GM18520 (cell line): ENCODE data around the gene IFIT5.
"Not testable (repeated sequence)": the region's sequence is repeated elsewhere in the genome, so short reads cannot be mapped to it uniquely, and the experiment has no call there.

Experiments used
- ATAC-seq: cut with Tn5 transposase; IDR thresholded peaks from one replicate; pipeline ENCODE4 v1.9.1; 2021; ENCODE audit not compliant: unreplicated experiment

Gene IFIT5

GRCh38 chr10:89414146-89414878 lies at the start of gene IFIT5:
Gene IFIT5 (plus strand): TSS chr10:89414568. CDS start chr10:89414799, 231 bp downstream.
- ATAC-seq: peak; percentile 55

GRCh38 chr10:89367529-89367928 lies 46.8 kb upstream of the IFIT5 start:
- peak; percentile 88 for ATAC-seq

- ATAC-seq: no peak
These were observed 46.2 kb upstream of the IFIT5 start for GRCh38 chr10:89368129-89368528.

DNA sequence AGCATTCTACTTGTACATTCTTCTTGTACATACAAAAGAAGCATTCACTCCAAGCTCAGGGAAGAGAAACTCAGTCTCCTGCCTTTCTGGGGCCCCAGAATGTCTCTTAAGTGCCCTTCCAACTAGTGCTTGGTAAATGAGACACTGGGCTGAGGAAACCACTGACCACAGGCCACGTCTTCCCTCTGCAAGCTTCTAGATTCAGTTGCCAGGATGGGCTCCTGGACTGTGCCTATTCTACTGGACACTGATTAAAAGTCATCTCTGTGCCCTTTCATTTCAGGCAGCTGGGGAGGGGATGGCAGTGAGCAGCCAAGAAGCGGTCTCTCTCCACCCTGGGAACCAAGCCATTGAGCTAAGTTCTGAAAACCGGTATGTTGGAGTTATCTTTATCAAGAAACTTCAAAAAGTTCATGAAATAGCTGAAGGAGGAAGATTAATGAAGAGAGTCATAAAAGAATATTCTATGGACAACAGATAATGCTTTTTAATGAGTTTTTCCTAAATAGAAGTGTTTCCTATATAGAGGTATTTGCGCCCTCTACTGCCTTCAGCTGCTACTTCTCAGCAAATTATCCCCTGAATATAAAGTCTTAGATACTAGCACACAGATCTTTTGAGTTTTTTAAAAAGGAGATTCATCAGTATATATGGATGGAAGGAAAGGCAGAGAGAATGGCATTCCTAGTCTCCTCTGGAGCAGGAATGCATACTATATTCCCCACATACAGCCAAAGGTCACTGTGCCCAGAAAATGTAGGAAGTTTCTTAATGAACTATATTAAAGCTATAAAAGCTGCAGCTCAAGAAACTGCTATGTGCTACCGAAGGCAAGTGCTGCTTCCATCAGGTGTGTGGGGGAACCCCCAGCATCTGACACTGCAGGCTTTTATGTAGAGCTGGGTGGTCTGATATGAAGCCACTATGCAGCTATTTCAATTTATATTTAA lies 44.9 kb upstream of the IFIT5 start:
- no peak for ATAC-seq

DNA sequence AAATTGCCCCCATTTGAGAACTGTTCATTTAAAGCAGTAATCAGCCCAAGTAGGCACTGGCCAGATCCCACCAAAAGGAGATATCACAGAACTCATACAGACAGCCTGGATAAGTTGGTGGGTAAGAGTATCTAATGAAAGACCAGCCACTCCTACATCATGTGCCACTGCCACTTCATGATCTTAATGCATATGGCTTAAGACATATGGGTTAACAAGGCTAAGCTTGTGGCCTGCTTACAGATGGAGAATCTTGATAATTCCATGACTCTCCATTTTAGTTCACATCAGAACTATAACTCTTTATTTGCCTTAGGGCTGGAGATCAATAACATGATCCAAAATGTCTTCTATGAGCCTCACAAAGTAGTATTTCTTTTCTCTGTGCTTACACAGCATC lies 43.3 kb upstream of the IFIT5 start:
- ATAC-seq: no peak

- ATAC-seq: no peak
These were observed 42.4 kb upstream of the IFIT5 start for GRCh38 chr10:89371987-89372386.

DNA sequence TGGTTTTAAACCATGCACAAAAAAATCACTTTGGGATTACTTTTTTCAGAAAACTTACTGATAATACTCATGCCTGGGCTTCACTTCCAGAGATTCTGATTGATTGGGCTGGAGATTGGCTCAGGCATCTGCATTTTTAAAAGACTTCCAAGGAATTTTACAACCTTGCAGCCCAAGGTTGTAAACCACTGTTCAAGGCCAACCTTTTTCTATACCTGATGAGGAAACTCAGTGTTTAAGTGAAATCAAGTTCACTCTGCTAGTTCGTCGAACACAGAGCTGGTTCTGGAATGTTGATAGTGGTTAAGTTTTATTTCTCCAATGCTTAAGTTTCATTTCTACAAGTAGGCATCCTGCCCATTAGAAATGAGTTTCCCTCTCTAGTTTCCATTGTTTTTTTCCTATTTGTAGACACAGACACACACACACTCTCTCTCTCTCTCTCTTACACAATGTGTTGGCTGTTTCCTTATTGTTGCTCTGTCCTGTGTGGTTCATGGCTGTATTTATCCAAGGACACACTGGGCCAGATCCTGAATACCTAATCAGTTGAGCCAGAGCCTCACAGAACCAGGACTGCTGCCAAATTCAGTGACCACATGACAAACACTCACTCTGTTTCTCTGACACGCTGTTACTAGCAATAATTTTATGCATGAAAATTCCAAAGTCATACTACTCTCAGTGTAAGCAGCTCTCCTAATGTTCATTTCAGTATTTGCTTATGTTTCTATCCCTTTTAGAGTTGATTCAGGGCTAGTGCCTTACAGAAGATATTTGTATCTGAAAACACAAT lies 40.3 kb upstream of the IFIT5 start:
- ATAC-seq: no peak

GRCh38 chr10:89374713-89375141 lies 39.6 kb upstream of the IFIT5 start:
- ATAC-seq: no peak

- ATAC-seq: no peak
These were observed 36.4 kb upstream of the IFIT5 start, which contains the start of gene IFIT1B for GRCh38 chr10:89377705-89378637. Gene IFIT1B (plus strand): TSS chr10:89378056. CDS start chr10:89378136, 80 bp downstream.

DNA sequence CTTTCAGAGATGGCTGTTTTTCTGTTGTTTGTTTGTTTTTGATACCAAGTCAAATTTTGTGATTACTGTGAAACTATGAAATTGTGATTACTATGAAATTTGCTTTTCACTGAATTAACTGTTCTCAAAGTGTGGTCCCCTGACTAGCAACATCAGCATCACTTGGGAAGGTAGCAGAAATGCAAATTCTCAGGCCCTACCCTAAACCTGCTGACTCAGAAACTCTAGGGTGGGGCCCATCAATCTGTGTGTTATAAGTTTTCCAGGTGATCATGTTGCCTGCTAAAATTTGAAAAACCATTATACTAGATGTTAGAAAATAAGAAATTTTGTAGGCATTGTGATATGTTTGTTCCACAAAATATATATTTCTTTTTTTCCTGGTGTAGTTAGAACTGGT lies 35.3 kb upstream of the IFIT5 start:
- ATAC-seq: no peak

DNA sequence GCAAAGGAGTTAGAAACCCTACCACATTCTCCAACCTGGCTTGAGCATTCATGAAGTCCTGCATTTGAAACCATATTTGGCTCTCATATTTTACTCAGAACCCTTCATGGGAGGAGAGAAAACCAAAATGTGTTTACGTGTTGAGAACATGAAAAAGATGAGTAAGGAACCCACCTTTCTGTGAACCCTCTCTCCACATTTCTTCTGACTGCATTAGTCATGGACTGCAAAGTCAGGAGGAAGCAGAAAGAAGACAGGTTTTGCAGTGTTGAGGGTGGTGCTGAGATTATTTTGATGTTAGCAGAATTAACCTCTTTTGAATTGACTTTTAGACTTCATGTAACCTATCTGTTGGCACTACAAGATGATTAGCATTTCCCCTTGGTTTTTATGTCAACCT lies 31.6 kb upstream of the IFIT5 start:
- no peak for ATAC-seq

GRCh38 chr10:89384474-89385340 lies 29.7 kb upstream of the IFIT5 start:
- no peak for ATAC-seq

GRCh38 chr10:89388806-89389205 lies 25.6 kb upstream of the IFIT5 start:
- ATAC-seq: no peak

DNA sequence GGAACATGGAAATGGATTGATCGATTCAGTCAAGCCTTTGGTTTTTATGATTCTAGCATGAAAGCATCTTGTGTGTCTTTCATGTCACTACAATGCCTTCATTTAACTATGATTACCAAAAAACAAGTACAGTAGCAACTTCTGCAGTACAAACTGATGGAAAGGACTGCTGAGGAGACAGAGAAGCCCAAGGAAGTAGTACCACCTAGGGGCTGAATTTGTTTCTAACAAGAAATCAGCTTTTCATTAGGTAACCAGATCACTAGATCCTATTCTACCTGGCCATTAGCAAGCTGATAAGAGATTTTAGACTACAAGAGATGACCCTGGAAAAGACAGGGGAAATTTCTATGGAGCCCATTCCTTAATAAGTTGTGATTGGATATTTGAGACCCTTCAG lies 25.1 kb upstream of the IFIT5 start:
- ATAC-seq: no peak

GRCh38 chr10:89390476-89391225 lies 23.7 kb upstream of the IFIT5 start:
- no peak for ATAC-seq

GRCh38 chr10:89391226-89391576 lies 23.2 kb upstream of the IFIT5 start:
- ATAC-seq: not testable (repeated sequence)

DNA sequence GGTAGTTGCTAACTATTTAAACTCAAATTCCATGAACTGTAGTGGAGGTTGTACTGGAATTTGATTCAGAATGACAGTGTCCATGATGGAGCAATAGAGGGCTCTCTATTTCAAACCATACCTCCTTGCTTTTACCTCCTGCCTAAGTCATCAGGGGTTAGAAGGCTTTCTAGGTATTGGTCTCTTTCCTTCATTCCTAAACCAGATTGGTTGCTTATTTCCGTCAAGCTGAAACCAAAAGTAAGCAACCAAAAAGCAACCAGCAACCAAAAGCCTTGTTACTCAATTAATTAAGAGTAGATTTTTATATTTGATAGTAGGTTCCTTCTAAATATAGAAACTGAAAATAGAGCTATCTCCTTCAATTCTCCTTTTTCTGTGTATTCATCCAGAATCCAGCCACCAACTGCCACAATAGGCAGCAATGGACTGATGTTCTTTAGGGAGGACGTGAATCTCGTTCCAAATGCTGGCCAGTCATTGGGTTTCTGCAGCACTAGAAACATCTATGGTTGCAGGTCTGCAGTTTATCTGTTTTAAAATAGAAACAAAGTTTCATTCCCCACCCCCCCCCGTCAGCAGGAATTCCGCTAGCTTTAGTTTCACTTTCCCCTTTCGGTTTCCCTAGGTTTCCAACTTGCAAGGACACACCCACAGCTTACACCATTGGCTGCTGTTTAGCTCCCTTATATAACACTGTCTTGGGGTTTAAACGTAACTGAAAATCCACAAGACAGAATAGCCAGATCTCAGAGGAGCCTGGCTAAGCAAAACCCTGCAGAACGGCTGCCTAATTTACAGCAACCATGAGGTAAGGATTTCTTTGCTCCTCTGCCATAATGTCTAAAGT lies 22.2 kb upstream of the IFIT5 start, which contains the start of gene IFIT1:
Gene IFIT1 (plus strand): TSS at position 717 of the 850 bp plus-strand sequence. CDS start 90 bp downstream, at position 807.
- peak; percentile 73 for ATAC-seq
